C4-2B (cell line): Measurements from ENCODE around the gene PTPRM.

Experiments
- ZFX ChIP-seq: fragments of 450-650 bp; IDR thresholded peaks from 2 replicates; pipeline ENCODE4 v1.6.1; 2017
- TF ChIP-seq, protein P1 (sequence below): fragments of 450-650 bp; conservative IDR thresholded peaks from 2 replicates; pipeline ENCODE4 v1.5.1; 2017; ENCODE audit warnings: mild to moderate bottlenecking

DNA sequence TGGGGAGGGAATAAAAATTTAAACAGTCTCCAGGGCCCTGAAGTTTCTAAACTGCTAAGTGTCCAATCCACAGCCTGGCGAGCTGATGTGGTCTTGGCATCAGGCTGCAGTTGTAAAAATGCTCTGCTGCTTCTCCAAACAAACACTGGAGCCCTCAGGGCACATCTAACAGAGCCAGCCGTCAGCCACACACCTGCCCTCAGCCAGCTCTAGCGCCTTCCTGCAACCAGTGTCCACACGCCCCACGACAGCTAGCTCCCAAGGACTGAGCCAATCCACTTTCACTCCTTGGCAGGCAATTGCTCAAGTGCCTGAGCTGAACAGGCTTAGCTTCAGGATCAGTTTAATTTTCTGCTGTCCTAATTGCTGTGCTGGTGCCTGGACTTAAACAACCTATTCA is 595.7 kb downstream of the PTPRM start:
- TF ChIP-seq, protein P1, sequence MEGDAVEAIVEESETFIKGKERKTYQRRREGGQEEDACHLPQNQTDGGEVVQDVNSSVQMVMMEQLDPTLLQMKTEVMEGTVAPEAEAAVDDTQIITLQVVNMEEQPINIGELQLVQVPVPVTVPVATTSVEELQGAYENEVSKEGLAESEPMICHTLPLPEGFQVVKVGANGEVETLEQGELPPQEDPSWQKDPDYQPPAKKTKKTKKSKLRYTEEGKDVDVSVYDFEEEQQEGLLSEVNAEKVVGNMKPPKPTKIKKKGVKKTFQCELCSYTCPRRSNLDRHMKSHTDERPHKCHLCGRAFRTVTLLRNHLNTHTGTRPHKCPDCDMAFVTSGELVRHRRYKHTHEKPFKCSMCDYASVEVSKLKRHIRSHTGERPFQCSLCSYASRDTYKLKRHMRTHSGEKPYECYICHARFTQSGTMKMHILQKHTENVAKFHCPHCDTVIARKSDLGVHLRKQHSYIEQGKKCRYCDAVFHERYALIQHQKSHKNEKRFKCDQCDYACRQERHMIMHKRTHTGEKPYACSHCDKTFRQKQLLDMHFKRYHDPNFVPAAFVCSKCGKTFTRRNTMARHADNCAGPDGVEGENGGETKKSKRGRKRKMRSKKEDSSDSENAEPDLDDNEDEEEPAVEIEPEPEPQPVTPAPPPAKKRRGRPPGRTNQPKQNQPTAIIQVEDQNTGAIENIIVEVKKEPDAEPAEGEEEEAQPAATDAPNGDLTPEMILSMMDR, result no peak
- TF ChIP-seq ZFX, result no peak
